AG09309 (cell line): ENCODE data around the gene RNU2-63P.
"Not testable (repeated sequence)": the region's sequence is repeated elsewhere in the genome, so short reads cannot be mapped to it uniquely, and the experiment has no call there.

Experiments used
- DNase-seq: peaks from one replicate; pipeline ENCODE4 v3.0.0-alpha.2; 2010; ENCODE audit warnings: low read depth
- H3K4me3 ChIP-seq: 2 replicates; pipeline ENCODE4 v1.5.1; 2011; ENCODE audit warnings: mild to moderate bottlenecking, low read depth, low read length, moderate library complexity; ENCODE audit not compliant: control insufficient read depth
- TF ChIP-seq, protein P1 (sequence below): IDR thresholded peaks from 2 replicates; pipeline ENCODE4 v1.5.1; 2011; ENCODE audit warnings: mild to moderate bottlenecking, low read depth, low read length, inconsistent platforms; ENCODE audit not compliant: insufficient read depth, control insufficient read depth; ENCODE audit errors: missing control alignments

RNU2-63P gene

DNA sequence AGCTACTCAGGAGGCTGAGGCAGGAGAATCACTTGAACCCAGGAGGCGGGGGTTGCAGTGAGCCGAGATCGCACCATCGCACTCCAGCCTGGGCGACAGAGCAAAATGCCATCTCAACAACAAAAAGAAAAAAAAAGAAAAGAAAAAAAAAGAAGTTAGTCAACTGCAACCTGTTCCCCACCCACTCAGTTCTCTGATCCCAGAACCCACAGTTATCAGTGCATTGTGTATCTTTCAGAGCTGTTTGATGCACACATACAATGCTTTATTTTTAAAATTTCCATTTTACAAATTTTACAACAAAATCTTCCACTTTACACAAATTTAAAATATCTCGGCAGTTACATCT is 14.0 kb downstream of the RNU2-63P start:
- TF ChIP-seq, protein P1, sequence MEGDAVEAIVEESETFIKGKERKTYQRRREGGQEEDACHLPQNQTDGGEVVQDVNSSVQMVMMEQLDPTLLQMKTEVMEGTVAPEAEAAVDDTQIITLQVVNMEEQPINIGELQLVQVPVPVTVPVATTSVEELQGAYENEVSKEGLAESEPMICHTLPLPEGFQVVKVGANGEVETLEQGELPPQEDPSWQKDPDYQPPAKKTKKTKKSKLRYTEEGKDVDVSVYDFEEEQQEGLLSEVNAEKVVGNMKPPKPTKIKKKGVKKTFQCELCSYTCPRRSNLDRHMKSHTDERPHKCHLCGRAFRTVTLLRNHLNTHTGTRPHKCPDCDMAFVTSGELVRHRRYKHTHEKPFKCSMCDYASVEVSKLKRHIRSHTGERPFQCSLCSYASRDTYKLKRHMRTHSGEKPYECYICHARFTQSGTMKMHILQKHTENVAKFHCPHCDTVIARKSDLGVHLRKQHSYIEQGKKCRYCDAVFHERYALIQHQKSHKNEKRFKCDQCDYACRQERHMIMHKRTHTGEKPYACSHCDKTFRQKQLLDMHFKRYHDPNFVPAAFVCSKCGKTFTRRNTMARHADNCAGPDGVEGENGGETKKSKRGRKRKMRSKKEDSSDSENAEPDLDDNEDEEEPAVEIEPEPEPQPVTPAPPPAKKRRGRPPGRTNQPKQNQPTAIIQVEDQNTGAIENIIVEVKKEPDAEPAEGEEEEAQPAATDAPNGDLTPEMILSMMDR: no peak
- DNase-seq: no peak

GRCh38 chr2:88000474-88000873 is 15.9 kb downstream of the RNU2-63P start:
- DNase-seq, H3K4me3 ChIP-seq: not testable (repeated sequence)

More for the DNA sequence above, 14.0 kb downstream of the RNU2-63P start:
- no peak overlapping the region for H3K4me3 ChIP-seq

- H3K4me3 ChIP-seq: no peak overlapping the region
- no peak for DNase-seq
- TF ChIP-seq, protein P1: no peak
Observed at GRCh38 chr2:87996570-87996969, 19.8 kb downstream of the RNU2-63P start.

GRCh38 chr2:87995756-87996155 is 20.6 kb downstream of the RNU2-63P start:
- no peak for DNase-seq
- no peak overlapping the region for H3K4me3 ChIP-seq
- TF ChIP-seq, protein P1: no peak

DNA sequence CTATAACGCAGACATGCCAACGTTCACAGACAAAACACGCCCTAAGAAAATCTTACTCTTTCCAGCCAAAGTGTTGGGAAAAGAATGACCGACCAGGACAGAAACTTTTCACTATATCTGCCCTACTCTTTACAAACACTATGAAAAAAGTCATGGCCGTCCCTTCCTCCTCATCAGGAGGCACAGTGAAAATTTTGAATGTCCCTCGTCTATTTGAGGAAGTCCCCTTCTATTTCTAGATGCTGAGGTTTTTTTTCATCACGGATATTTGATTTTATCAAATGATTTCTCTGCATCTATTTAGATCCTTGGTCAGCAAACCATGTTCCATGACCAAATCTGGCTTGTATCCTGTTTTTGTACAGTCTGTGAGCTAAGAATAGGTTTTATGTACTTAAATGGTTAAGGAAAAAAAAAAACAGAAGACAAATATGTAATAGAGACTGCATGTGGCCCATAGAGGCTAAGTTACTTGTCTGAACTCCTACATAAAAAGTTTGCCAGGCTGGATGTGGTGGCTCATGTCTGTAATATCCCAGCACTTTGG is 22.0 kb downstream of the RNU2-63P start:
- H3K4me3 ChIP-seq, DNase-seq: not testable (repeated sequence)

GRCh38 chr2:87992569-87992968 is 23.8 kb downstream of the RNU2-63P start:
- not testable (repeated sequence) for DNase-seq

DNA sequence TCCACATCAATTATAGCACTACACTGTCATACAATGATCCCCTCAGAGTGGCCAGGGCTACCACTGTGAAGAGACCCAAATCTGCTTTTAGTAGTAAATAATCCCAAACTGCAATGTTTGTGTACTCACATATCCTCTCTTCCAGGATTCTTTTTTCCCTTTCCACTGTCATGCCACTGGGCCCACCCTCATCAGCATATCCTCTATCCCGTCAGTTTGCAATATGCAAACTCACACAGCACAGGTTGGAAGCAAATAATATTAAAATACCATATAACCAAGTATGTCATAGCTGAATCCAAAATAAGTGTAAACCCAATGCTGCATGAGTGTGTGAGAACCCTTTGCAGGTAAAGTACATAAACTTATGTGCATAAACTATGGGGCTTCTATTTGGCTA is 28.9 kb downstream of the RNU2-63P start:
- DNase-seq, H3K4me3 ChIP-seq: not testable (repeated sequence)

More at GRCh38 chr2:87992569-87992968, 23.8 kb downstream of the RNU2-63P start:
- H3K4me3 ChIP-seq: not testable (repeated sequence)

GRCh38 chr2:87985902-87986301 is 30.4 kb downstream of the RNU2-63P start:
- H3K4me3 ChIP-seq, DNase-seq: not testable (repeated sequence)

DNA sequence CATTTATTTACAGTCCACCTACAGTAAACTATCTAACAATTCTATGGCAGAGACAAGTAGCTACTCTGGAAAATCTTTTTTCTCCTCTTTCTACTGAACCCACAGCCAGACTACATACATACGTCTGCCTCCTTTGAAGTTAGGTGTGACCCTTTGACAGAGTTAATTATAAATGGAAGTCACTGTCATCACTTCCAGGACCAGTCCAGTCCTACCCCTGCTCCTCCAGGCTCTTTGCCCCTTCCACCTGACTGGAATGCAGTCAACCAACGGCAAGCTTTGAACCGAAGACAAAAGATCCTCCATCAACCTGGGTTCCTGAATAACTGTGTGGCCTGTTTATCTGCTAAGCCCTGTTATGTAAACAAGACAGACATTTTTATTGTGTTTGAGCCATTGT is 35.2 kb downstream of the RNU2-63P start:
- DNase-seq, H3K4me3 ChIP-seq: not testable (repeated sequence)

DNA sequence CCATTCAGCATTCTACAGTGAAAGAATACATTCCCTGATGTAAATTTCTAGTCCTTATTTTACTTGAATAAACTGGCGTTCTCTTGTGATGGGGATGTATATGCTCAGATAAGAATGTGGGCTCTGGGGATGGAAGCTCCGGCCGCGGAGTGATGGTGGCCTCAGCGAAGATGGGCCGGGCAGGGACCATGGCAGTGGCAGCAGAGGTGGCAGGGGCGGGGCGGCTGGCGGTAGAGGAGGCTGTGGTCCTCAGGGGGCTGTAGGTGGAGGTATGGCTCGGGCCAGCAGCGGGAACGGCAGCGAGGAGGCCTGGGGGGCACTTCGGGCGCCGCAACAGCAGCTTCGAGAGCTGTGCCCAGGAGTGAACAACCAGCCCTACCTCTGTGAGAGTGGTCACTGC is 44.0 kb downstream of the RNU2-63P start:
- not testable (repeated sequence) for DNase-seq, H3K4me3 ChIP-seq
